Trophoblast cell (in vitro differentiated cells and primary cell): ENCODE data around the gene RET. TPM values are rescaled to one million over a fixed set of nuclear protein-coding genes. Genes with fewer than 3 reads are reported as not detected.

Source experiments
- DNase-seq, 2 donors: peaks; one replicate each; pipeline ENCODE4 v3.0.0-alpha.2; 2016
- H2AFZ ChIP-seq: 2 replicates; pipeline ENCODE4 v1.6.1; 2013; ENCODE audit warnings: low read length, moderate library complexity, mild to moderate bottlenecking; ENCODE audit not compliant: insufficient read depth, poor library complexity
- H2AK5ac ChIP-seq: 2 replicates; pipeline ENCODE4 v1.6.1; 2013; ENCODE audit warnings: mild to moderate bottlenecking, low read length
- H2BK120ac ChIP-seq: 2 replicates; pipeline ENCODE4 v1.6.1; 2013; ENCODE audit warnings: low read length, mild to moderate bottlenecking, moderate library complexity; ENCODE audit not compliant: insufficient read depth, poor library complexity
- H2BK12ac ChIP-seq: 2 replicates; pipeline ENCODE4 v1.6.1; 2013; ENCODE audit warnings: mild to moderate bottlenecking, low read length, moderate library complexity
- H2BK5ac ChIP-seq: 2 replicates; pipeline ENCODE4 v1.6.1; 2013; ENCODE audit warnings: low read length, low read depth, moderate library complexity, mild to moderate bottlenecking; ENCODE audit not compliant: poor library complexity
- H3K14ac ChIP-seq: 2 replicates; pipeline ENCODE4 v1.6.1; 2013; ENCODE audit warnings: mild to moderate bottlenecking, low read length
- H3K18ac ChIP-seq: 2 replicates; pipeline ENCODE4 v1.6.1; 2013; ENCODE audit warnings: mild to moderate bottlenecking, low read length
- H3K23ac ChIP-seq: 2 replicates; pipeline ENCODE4 v1.6.1; 2013; ENCODE audit warnings: low read length
- H3K27ac ChIP-seq: 2 replicates; pipeline ENCODE4 v1.5.1; 2013; ENCODE audit warnings: low read depth, mild to moderate bottlenecking, inconsistent platforms, low read length, moderate library complexity
- H3K27me3 ChIP-seq: 2 replicates; pipeline ENCODE4 v1.6.1; 2013; ENCODE audit warnings: inconsistent platforms, mild to moderate bottlenecking, low read length, moderate library complexity; ENCODE audit not compliant: insufficient read depth
- H3K36me3 ChIP-seq, 2 experiments: 1 replicate in 1 of 2; 2 replicates in 1 of 2; pipeline ENCODE4 v1.6.1; 2013; ENCODE audit warnings: low read length in 2 of 2, mild to moderate bottlenecking in 2 of 2, moderate library complexity in 1 of 2; ENCODE audit not compliant: insufficient read depth in 2 of 2, control insufficient read depth in 1 of 2
- H3K4ac ChIP-seq: 2 replicates; pipeline ENCODE4 v1.6.1; 2013; ENCODE audit warnings: low read depth, mild to moderate bottlenecking, low read length, moderate library complexity
- H3K4me1 ChIP-seq, 2 experiments: 1 replicate in 1 of 2; 2 replicates in 1 of 2; pipeline ENCODE4 v1.6.1; 2013; ENCODE audit warnings: low read length in 2 of 2, mild to moderate bottlenecking in 2 of 2, moderate library complexity in 1 of 2; ENCODE audit not compliant: insufficient read depth in 2 of 2, control insufficient read depth in 1 of 2
- H3K4me2 ChIP-seq: 2 replicates; pipeline ENCODE4 v1.6.1; 2013; ENCODE audit warnings: inconsistent platforms, mild to moderate bottlenecking, low read length, moderate library complexity
- H3K4me3 ChIP-seq: 2 replicates; pipeline ENCODE4 v1.5.1; 2013; ENCODE audit warnings: mild to moderate bottlenecking, low read depth, low read length, inconsistent platforms
- H3K79me1 ChIP-seq: one replicate; pipeline ENCODE4 v1.6.1; 2013; ENCODE audit warnings: low read length
- H3K79me2 ChIP-seq: 2 replicates; pipeline ENCODE4 v1.6.1; 2013; ENCODE audit warnings: low read length, mild to moderate bottlenecking; ENCODE audit not compliant: control insufficient read depth, insufficient read depth, poor library complexity
- H3K9ac ChIP-seq: 2 replicates; pipeline ENCODE4 v1.6.1; 2013; ENCODE audit warnings: mild to moderate bottlenecking, low read length
- H3K9me3 ChIP-seq: 2 replicates; pipeline ENCODE4 v1.6.1; 2013; ENCODE audit warnings: low read depth, mild to moderate bottlenecking, control low read depth, inconsistent platforms, low read length; ENCODE audit not compliant: insufficient read depth
- H4K12ac ChIP-seq: 2 replicates; pipeline ENCODE4 v1.6.1; 2013; ENCODE audit warnings: low read depth, mild to moderate bottlenecking, low read length, moderate library complexity
- H4K8ac ChIP-seq: 2 replicates; pipeline ENCODE4 v1.6.1; 2013; ENCODE audit warnings: low read depth, mild to moderate bottlenecking, low read length, moderate library complexity
- H4K91ac ChIP-seq: one replicate; pipeline ENCODE4 v1.6.1; 2013; ENCODE audit warnings: low read depth, mild to moderate bottlenecking, low read length, moderate library complexity
- WGBS: extraction: QIAGEN DNeasy Blood & Tissue Kit; methylation state at CpG from one replicate; pipeline ENCODE4 v1.1.7; 2013; ENCODE audit warnings: missing lambda C conversion rate; ENCODE audit not compliant: insufficient read length, insufficient coverage; ENCODE audit errors: extremely low coverage; 5-methylcytosine and 5-hydroxymethylcytosine counted together
- polyA plus RNA-seq: library from polyadenylated mRNA; stranded (reverse); fragments of 200-250 nt; gene quantifications from 2 replicates; pipeline ENCODE4 v1.2.3, GENCODE V29; 2013

Gene RET
- polyA plus RNA-seq = 0.03 and 0.04 TPM in 2 replicates

DNA sequence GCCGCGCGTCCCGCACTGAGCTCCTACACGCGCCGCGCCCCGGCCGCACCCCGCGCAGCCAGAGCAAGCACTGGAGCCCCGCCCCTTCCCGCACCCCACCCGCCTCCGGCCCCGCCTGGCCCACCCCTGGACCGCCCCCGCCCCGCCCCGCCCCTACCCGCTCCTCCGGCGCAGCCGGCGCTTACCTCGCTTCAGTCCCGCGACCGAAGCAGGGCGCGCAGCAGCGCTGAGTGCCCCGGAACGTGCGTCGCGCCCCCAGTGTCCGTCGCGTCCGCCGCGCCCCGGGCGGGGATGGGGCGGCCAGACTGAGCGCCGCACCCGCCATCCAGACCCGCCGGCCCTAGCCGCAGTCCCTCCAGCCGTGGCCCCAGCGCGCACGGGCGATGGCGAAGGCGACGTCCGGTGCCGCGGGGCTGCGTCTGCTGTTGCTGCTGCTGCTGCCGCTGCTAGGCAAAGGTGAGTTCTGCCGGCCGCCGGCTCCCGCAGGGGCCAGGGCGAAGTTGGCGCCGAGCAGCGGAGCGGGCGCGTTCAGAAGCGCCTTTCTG, at the start of gene RET:
Gene RET (plus strand): TSS at position 194 of the 545 bp plus-strand sequence. CDS start 190 bp downstream, at position 384.
- Histone ChIP-seq H3K4me2 (peak within 1 kb of the TSS; percentile 66), H3K36me3 (no peaks in the 10 kb centered on the region), H2BK120ac (no peak within 1 kb of the TSS), H2BK5ac (no peak within 1 kb of the TSS), H3K14ac (no peak within 1 kb of the TSS), H3K18ac (no peak within 1 kb of the TSS), H3K79me2 (no peaks in the 10 kb centered on the region), H3K79me1 (no peaks in the 10 kb centered on the region), H3K9me3 (peaks cover 7% of the 10 kb centered on the region), H3K9ac (no peak within 1 kb of the TSS), H3K4me3 (peak within 1 kb of the TSS; percentile 61), H2BK12ac (no peak within 1 kb of the TSS), H4K8ac (no peak within 1 kb of the TSS), H3K4ac (no peak within 1 kb of the TSS), H2AFZ (peak within 1 kb of the TSS; percentile 47), H3K27me3 (peaks cover 31% of the 10 kb centered on the region), H4K91ac (no peak within 1 kb of the TSS), H3K27ac (no peak within 1 kb of the TSS), H3K4me1 (peaks cover 0 to 3% of the 10 kb centered on the region in 2 experiments), H2AK5ac (no peak within 1 kb of the TSS), H4K12ac (no peak within 1 kb of the TSS), H3K23ac (no peak within 1 kb of the TSS)
- DNase-seq = peak in 1 of 2 donors; percentile 9
- no CpG with 5 or more reads among the region's 78 CpGs for WGBS

DNA sequence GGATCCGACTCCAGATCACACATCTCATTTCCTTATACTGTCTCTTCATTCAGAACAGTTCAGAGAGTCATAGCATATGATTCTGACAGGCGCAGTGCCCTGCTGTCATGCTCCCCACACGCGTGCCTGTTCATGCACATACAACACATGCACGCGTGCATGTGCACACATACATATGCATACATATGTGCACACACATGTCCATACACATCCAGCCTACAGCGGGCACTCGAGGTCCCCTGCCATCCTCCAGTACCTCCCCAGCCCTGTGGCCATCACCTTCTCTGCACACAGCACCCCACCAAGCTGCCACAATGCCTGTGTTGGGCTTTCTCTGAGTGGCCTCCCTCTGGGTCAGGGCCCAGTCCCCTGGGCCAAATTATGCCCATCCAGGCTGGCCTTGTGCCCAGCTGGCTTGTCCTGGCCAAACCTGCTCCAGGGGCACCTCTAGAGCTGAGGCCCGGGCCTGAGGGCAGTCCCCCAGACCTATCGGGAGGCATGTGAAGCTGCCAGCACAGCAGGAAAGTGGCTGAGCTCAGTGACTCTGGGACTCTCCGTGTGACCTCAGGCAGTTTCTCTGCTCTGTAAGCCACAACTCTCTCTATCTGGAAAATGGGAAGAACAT, 49.4 kb upstream of the RET start:
- peaks cover 9% of the 10 kb centered on the region in 2 experiments for H3K4me1 ChIP-seq
- H3K36me3 ChIP-seq = no peaks in the 10 kb centered on the region
- H3K79me1 ChIP-seq = no peaks in the 10 kb centered on the region
- H3K79me2 ChIP-seq = no peaks in the 10 kb centered on the region
- H2BK12ac ChIP-seq = no peak overlapping the region
- no peak overlapping the region for H4K8ac ChIP-seq
- WGBS = no CpG with 5 or more reads among the region's 11 CpGs
- DNase-seq = no peak
- no peak overlapping the region for H3K14ac ChIP-seq
- no peak overlapping the region for H2AFZ ChIP-seq
- H2BK120ac ChIP-seq = no peak overlapping the region
- no peak overlapping the region for H3K4me2 ChIP-seq
- H3K23ac ChIP-seq = no peak overlapping the region
- no peak overlapping the region for H3K18ac ChIP-seq
- H3K27ac ChIP-seq = no peak overlapping the region
- no peaks in the 10 kb centered on the region for H3K9me3 ChIP-seq
- H3K27me3 ChIP-seq = no peaks in the 10 kb centered on the region
- H3K4ac ChIP-seq = no peak overlapping the region
- H2AK5ac ChIP-seq = no peak overlapping the region
- H3K4me3 ChIP-seq = no peak overlapping the region
- H4K91ac ChIP-seq = no peak overlapping the region
- no peak overlapping the region for H3K9ac ChIP-seq
- no peak overlapping the region for H2BK5ac ChIP-seq
- no peak overlapping the region for H4K12ac ChIP-seq

DNA sequence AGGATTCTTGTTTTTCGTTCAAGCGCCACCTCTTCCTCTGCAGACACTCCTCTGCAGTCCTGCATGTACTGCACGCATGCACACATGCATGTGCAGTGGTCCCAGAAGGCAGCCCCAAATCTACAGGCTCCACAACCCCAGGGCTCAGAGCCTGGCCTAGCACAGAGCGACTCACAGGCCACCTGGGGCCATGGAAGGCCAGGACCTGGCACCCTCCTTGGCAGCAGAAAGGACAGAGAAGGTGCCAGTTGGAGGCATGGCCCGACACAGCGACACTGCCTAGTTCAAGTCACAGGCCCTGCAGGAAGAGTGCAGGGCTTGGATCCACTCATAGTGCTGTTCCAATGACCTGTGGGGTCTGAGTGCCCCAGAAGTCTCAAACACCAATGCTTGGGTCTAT, 48.7 kb upstream of the RET start:
- Histone ChIP-seq H3K23ac (no peak overlapping the region), H2AK5ac (no peak overlapping the region), H3K18ac (no peak overlapping the region), H4K91ac (no peak overlapping the region), H4K12ac (no peak overlapping the region), H3K4me2 (no peak overlapping the region), H2AFZ (no peak overlapping the region), H3K27ac (no peak overlapping the region), H3K14ac (no peak overlapping the region), H2BK5ac (no peak overlapping the region), H3K4me3 (no peak overlapping the region), H3K79me2 (no peaks in the 10 kb centered on the region), H3K27me3 (no peaks in the 10 kb centered on the region), H2BK12ac (no peak overlapping the region), H3K9ac (no peak overlapping the region), H3K79me1 (no peaks in the 10 kb centered on the region), H3K4ac (no peak overlapping the region), H3K9me3 (no peaks in the 10 kb centered on the region), H2BK120ac (no peak overlapping the region), H3K36me3 (no peaks in the 10 kb centered on the region), H3K4me1 (peaks cover 9% of the 10 kb centered on the region in 2 experiments), H4K8ac (no peak overlapping the region)
- WGBS = no CpG with 5 or more reads among the region's 6 CpGs
- no peak for DNase-seq

DNA sequence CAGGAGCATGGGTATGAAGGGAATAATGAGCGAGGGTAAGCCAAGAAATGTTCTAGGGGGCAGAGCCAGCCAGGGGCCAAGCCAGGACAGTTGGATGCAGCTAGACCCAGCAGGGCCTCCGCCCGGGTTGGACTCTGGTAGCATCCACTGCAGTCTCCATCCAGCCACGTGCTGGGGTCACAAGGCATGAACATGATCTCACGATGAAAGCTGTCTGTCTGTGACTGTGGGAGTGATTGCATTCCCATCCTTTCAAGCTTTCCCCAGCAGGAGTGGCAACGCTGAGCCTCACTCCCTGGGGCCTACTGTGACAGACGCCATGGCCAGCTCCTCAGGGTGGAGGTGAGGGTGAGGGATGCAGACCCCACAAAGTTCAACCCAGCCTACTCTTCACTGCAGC, 47.8 kb upstream of the RET start:
- Histone ChIP-seq H3K27ac (no peak overlapping the region), H2BK5ac (no peak overlapping the region), H3K4me2 (no peak overlapping the region), H3K23ac (no peak overlapping the region), H2AFZ (no peak overlapping the region), H4K12ac (no peak overlapping the region), H3K9me3 (no peaks in the 10 kb centered on the region), H4K91ac (no peak overlapping the region), H3K36me3 (no peaks in the 10 kb centered on the region), H3K18ac (no peak overlapping the region), H2BK120ac (no peak overlapping the region), H3K4me1 (peaks cover 9% of the 10 kb centered on the region in 2 experiments), H3K4ac (no peak overlapping the region), H3K9ac (no peak overlapping the region), H2AK5ac (no peak overlapping the region), H3K79me1 (no peaks in the 10 kb centered on the region), H3K27me3 (no peaks in the 10 kb centered on the region), H3K79me2 (no peaks in the 10 kb centered on the region), H3K4me3 (no peak overlapping the region), H2BK12ac (no peak overlapping the region), H3K14ac (no peak overlapping the region), H4K8ac (no peak overlapping the region)
- WGBS = no CpG with 5 or more reads among the region's 7 CpGs
- no peak for DNase-seq
